ENCODE data around the gene YEATS2.

DNA sequence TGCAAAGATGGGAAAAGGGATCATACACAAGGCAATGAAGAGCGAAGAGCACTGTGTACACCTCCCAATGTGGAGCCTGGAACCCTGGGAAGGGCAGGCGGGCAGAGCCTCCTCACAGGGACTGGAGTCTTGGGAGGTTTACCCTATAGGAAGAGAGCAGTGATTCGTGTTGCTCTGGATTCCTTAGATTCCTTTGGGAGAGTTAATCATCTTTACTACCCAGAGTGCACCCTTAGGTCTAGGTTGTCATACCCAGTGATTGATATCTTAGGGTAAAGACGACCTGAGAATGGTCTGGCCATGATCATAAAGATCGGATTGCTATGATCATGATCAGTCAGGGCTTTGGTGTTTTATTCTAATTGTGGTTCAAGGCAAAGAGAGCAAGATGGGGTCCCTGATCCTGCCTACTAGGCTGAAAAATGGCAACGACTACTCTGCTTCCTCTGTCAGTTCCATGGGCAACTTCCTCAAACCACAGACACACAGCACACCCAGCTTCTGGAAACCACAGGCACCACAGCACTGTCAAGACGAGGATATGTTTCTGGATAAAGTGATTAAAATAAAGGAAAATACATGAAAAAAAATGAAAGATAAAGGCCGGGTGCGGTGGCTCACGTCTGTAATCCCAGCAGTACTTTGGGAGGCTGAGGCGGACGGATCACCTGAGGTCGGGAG, 148.2 kb downstream of the YEATS2 start:
- TF ChIP-seq, protein P1, sequence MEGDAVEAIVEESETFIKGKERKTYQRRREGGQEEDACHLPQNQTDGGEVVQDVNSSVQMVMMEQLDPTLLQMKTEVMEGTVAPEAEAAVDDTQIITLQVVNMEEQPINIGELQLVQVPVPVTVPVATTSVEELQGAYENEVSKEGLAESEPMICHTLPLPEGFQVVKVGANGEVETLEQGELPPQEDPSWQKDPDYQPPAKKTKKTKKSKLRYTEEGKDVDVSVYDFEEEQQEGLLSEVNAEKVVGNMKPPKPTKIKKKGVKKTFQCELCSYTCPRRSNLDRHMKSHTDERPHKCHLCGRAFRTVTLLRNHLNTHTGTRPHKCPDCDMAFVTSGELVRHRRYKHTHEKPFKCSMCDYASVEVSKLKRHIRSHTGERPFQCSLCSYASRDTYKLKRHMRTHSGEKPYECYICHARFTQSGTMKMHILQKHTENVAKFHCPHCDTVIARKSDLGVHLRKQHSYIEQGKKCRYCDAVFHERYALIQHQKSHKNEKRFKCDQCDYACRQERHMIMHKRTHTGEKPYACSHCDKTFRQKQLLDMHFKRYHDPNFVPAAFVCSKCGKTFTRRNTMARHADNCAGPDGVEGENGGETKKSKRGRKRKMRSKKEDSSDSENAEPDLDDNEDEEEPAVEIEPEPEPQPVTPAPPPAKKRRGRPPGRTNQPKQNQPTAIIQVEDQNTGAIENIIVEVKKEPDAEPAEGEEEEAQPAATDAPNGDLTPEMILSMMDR (IDR thresholded peaks at IDR 0.05; ENCODE audit: low read depth, low read length) = no peak
- TF ChIP-seq EZH2phosphoT487 (IDR thresholded peaks at IDR 0.05; ENCODE audit: low read depth) = no peak

Measured in OCI-LY3 (cell line).